HepG2 (cell line): Measurements from ENCODE around the gene DHX58. TPM values are rescaled to one million over a fixed set of nuclear protein-coding genes. Genes with fewer than 3 reads are reported as not detected.

Experiments
- ATAC-seq: fragments of 200-7000 bp; cut with Tn5 transposase; 3 replicates; pipeline ENCODE4 v1.9.1; 2020; ENCODE audit warnings: mild to moderate bottlenecking, moderate library complexity
- BruUV-seq: library from RNA; stranded (reverse); fragments of 400-500 nt; replicated peaks from 2 replicates; lab custom pipeline; 2021; lab: Mats Ljungman, UMichigan
- CTCF ChIA-PET: fragments of 300-600 bp; formaldehyde crosslinking; extraction: SDS; loops from one replicate; lab custom pipeline; 2021; ENCODE audit warnings: low total read pairs, inconsistent platforms, low intra/inter-chr PET ratio; lab: Yijun Ruan, JAX
- POLR2A ChIA-PET: fragments of 350-600 bp; sonication (Branson Sonifier 250); formaldehyde crosslinking; loops from one replicate; lab custom pipeline; 2020; ENCODE audit warnings: antibody characterized with exemption, inconsistent platforms; lab: Yijun Ruan, JAX
- DNase-seq: peaks from one replicate; pipeline ENCODE4 v3.0.0-alpha.2; 2015; ENCODE audit warnings: low spot score
- FAIRE-seq: peaks from 3 replicates; lab custom pipeline; 2011; peaks lifted over from hg19 to GRCh38; lab: Jason Lieb, UNC
- H2AFZ ChIP-seq: one replicate; pipeline ENCODE4 v1.6.1; 2011; ENCODE audit warnings: low read length, inconsistent platforms
- H3K27ac ChIP-seq: fragments of 300-600 bp; 3 replicates; pipeline ENCODE4 v1.8.0; 2011; ENCODE audit warnings: mixed run types, mild to moderate bottlenecking, mixed read lengths, low read length, inconsistent platforms; ENCODE audit not compliant: insufficient read depth; ENCODE audit errors: extremely low read length
- H3K27me3 ChIP-seq, 2 experiments: fragments of 200-600 bp in 1 of 2; 2 replicates in 1 of 2; 3 replicates in 1 of 2; pipeline versions ENCODE4 v1.6.0 to v1.8.0; 2011; ENCODE audit warnings: low read length in 2 of 2, mild to moderate bottlenecking in 2 of 2, moderate library complexity in 2 of 2, inconsistent platforms in 1 of 2; ENCODE audit not compliant: insufficient read depth in 2 of 2, control insufficient read depth in 1 of 2
- H3K36me3 ChIP-seq, 2 experiments: fragments of 200-600 bp in 1 of 2; replicated peaks in 1 of 2; 2 replicates in 1 of 2; 3 replicates in 1 of 2; pipeline versions ENCODE4 v1.5.1 to v1.8.0; 2011; ENCODE audit warnings: low read length in 2 of 2, inconsistent platforms in 1 of 2; ENCODE audit not compliant: insufficient read depth in 2 of 2, control insufficient read depth in 1 of 2
- H3K4me1 ChIP-seq: 2 replicates; pipeline ENCODE4 v1.5.1; 2012; ENCODE audit warnings: low read length, inconsistent platforms; ENCODE audit not compliant: insufficient read depth
- H3K4me2 ChIP-seq: 2 replicates; pipeline ENCODE4 v1.6.0; 2011; ENCODE audit warnings: low read depth, low read length, inconsistent platforms
- H3K4me3 ChIP-seq, 3 experiments: fragments of 200-600 bp in 1 of 3; sonication (generic), shearing (Covaris generic) in 1 of 3; replicated peaks in 1 of 3; 2 replicates each; pipeline ENCODE4 v1.5.1; 2011 to 2016; ENCODE audit warnings: low read length in 3 of 3, inconsistent platforms in 2 of 3, low read depth in 2 of 3, mild to moderate bottlenecking in 2 of 3, control low read depth in 1 of 3, mixed read lengths in 1 of 3; ENCODE audit not compliant: insufficient read depth in 1 of 3
- H3K79me2 ChIP-seq: one replicate; pipeline ENCODE4 v1.6.1; 2011; ENCODE audit warnings: low read length, inconsistent platforms; ENCODE audit not compliant: insufficient read depth
- H3K9ac ChIP-seq: 2 replicates; pipeline ENCODE4 v1.6.0; 2011; ENCODE audit warnings: mild to moderate bottlenecking, low read depth, low read length, inconsistent platforms; ENCODE audit not compliant: insufficient read depth
- H3K9me3 ChIP-seq: 2 replicates; pipeline ENCODE4 v1.5.1; 2012; ENCODE audit warnings: mild to moderate bottlenecking, low read length
- H4K20me1 ChIP-seq: 2 replicates; pipeline ENCODE4 v1.6.0; 2011; ENCODE audit warnings: inconsistent platforms, mild to moderate bottlenecking, low read length, moderate library complexity; ENCODE audit not compliant: insufficient read depth
- ASH2L ChIP-seq: fragments of 300-600, 200-600 bp; sonication (generic); IDR thresholded peaks from 2 replicates; pipeline ENCODE4 v1.7.0; 2017; ENCODE audit warnings: low read depth, mild to moderate bottlenecking, moderate library complexity, mixed read lengths, low read length; ENCODE audit not compliant: insufficient read length
- DNMT1 ChIP-seq: sonication (generic); formaldehyde crosslinking; IDR thresholded peaks from 2 replicates; pipeline ENCODE4 v1.5.1; 2020; ENCODE audit warnings: mild to moderate bottlenecking, missing genetic modification reagents
- GFI1 ChIP-seq: sonication (generic); formaldehyde crosslinking; IDR thresholded peaks from 2 replicates; pipeline ENCODE4 v1.5.0; 2020; ENCODE audit warnings: missing genetic modification reagents, mild to moderate bottlenecking, borderline replicate concordance
- KDM4B ChIP-seq: sonication (generic); formaldehyde crosslinking; IDR thresholded peaks from 2 replicates; pipeline ENCODE4 v1.4.0; 2020; ENCODE audit warnings: missing genetic modification reagents
- KDM5A ChIP-seq: fragments of 200-600 bp; sonication (generic); IDR thresholded peaks from 2 replicates; pipeline ENCODE4 v1.7.0; 2018; ENCODE audit warnings: antibody characterized with exemption, mild to moderate bottlenecking, low read length, borderline replicate concordance
- KLF16 ChIP-seq, 2 experiments: sonication (generic) in 1 of 2; formaldehyde crosslinking in 1 of 2; IDR thresholded peaks; 2 replicates each; pipeline versions ENCODE4 v1.6.1 to v1.8.0; 2016 to 2023; ENCODE audit warnings: missing genetic modification reagents in 2 of 2, missing compliant biosample characterization in 1 of 2
- NCOA2 ChIP-seq: sonication (generic); formaldehyde crosslinking; IDR thresholded peaks from 2 replicates; pipeline ENCODE4 v1.8.0; 2022; ENCODE audit warnings: inconsistent platforms
- NFYB ChIP-seq: sonication (generic); formaldehyde crosslinking; IDR thresholded peaks from 2 replicates; pipeline ENCODE4 v1.4.0; 2020; ENCODE audit warnings: missing genetic modification reagents
- NR2F2 ChIP-seq: IDR thresholded peaks from 2 replicates; pipeline ENCODE4 v1.6.1; 2012; ENCODE audit warnings: low read depth, inconsistent platforms, borderline replicate concordance
- RNF219 ChIP-seq: sonication (generic); formaldehyde crosslinking; IDR thresholded peaks from 2 replicates; pipeline ENCODE4 v1.5.0; 2020; ENCODE audit warnings: mild to moderate bottlenecking, missing genetic modification reagents
- SP140L ChIP-seq: sonication (generic); formaldehyde crosslinking; IDR thresholded peaks from 2 replicates; pipeline ENCODE4 v1.4.0; 2020; ENCODE audit warnings: missing genetic modification reagents, borderline replicate concordance
- TSC22D2 ChIP-seq: sonication (generic); formaldehyde crosslinking; IDR thresholded peaks from 2 replicates; pipeline ENCODE4 v1.5.1; 2020; ENCODE audit warnings: missing genetic modification reagents, mild to moderate bottlenecking, borderline replicate concordance
- ZNF256 ChIP-seq: sonication (generic); formaldehyde crosslinking; conservative IDR thresholded peaks from 2 replicates; pipeline ENCODE4 v1.4.0; 2020; ENCODE audit warnings: missing genetic modification reagents
- ZNF501 ChIP-seq: sonication (generic); formaldehyde crosslinking; IDR thresholded peaks from 2 replicates; pipeline ENCODE4 v1.5.1; 2020; ENCODE audit warnings: mild to moderate bottlenecking, moderate library complexity, missing genetic modification reagents
- ZNF563 ChIP-seq: sonication (generic); formaldehyde crosslinking; IDR thresholded peaks from 2 replicates; pipeline ENCODE4 v1.8.0; 2022; ENCODE audit warnings: mild to moderate bottlenecking, moderate library complexity, missing genetic modification reagents
- ZNF652 ChIP-seq: IDR thresholded peaks from 2 replicates; pipeline ENCODE4 v1.6.1; 2016; ENCODE audit warnings: low read depth, borderline replicate concordance
- ZNF766 ChIP-seq: sonication (generic); formaldehyde crosslinking; IDR thresholded peaks from 2 replicates; pipeline ENCODE4 v1.5.0; 2020; ENCODE audit warnings: missing genetic modification reagents, borderline replicate concordance
- ZNF83 ChIP-seq: sonication (generic); formaldehyde crosslinking; IDR thresholded peaks from 2 replicates; pipeline ENCODE4 v1.4.0; 2020; ENCODE audit warnings: missing genetic modification reagents, mild to moderate bottlenecking, borderline replicate concordance
- WGBS: methylation state at CpG from one replicate; pipeline ENCODE4 v1.1.6; 2017; ENCODE audit warnings: low lambda C conversion rate; 5-methylcytosine and 5-hydroxymethylcytosine counted together
- in situ Hi-C: cut with HindIII; loops from 2 replicates; pipeline ENCODE4 v1.10.0; 2017; ENCODE audit warnings: low pct_unique_long_range_greater_than_20kb; ENCODE audit not compliant: extremely low pct_ligation_motif_present
- intact Hi-C: fragments of 100-400 bp; cut with micrococcal nuclease; formaldehyde crosslinking; loops from one replicate; pipeline ENCODE4 v1.10.0; 2022; ENCODE audit not compliant: unreplicated experiment
- polyA plus RNA-seq, 8 experiments: library from polyadenylated mRNA; depleted of rRNA in 3 of 8; stranded (reverse) in 7 of 8; unstranded in 1 of 8; fragments of >200 nt; fragmentation: Illumina TruSeq in 4 of 8; extraction: Trizol in 4 of 8; gene quantifications; 2 replicates each; pipeline versions ENCODE4 v1.2.1 to v1.2.3, GENCODE V29; 2011 to 2016; ENCODE audit warnings: low read depth in 4 of 8, missing spikeins in 1 of 8, mixed read lengths in 1 of 8; ENCODE audit not compliant: insufficient read depth in 1 of 8
- total RNA-seq, 5 experiments: library from RNA; depleted of rRNA; stranded (reverse); fragments of >200 nt; fragmentation: Illumina TruSeq; extraction: Trizol; gene quantifications; 2 replicates each; pipeline ENCODE4 v1.2.3, GENCODE V29; 2016; ENCODE audit warnings: low read depth in 1 of 5
- TF ChIP-seq, protein P1 (sequence below): sonication (generic); IDR thresholded peaks from 2 replicates; pipeline ENCODE4 v1.6.1; 2016; ENCODE audit warnings: low read depth, borderline replicate concordance

The DHX58 gene
- total and polyA plus RNA-seq, 2 of the 13 experiments (the other 11 are each of a cell fraction or from before 2014, with no cell fraction given) = 6.7 to 7.8 TPM

DNA sequence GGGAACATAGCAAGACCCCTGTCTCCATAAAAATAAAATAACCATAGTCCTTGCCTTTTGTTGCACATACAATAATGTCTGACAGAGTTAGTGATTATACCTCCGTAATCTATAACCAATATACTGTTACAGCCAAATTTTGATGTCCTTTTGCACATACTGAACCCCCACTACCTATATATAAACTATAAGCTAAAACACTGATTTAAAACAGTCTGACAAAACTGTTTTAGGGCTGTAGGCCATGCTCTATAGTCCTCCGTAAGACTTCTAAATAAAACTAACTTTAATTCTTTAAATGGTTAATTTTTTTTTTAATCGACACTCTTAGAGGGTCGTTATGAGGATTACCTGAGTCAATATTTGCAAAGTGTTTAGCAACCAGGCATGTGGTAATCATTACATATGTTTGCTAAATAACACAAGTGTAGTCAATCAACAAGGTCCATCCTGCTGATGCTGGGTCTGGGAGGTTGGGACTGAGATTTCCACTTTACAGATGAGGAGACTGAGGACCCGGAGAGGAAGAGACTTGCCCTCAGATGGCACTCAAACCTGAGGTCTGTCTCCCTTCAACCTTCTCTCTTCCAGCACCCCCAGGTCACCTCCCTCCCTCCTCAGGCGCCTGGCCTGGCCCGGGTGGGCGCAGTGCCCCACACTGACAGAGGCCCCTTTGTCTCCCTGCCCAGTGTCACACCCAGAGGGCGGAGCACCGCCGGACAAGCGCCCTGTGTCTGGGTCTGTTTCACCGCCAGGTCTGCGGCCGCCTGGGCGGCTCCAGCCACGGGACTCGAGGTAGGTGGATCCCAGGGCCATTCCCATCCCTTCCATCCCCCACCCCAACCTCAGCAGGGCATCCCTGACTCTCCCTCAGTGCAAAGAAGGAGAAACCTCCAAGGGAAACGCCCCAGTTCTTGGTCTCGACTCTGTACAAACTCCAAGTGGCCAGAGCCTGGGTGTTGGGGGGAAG, 24.5 kb downstream of the DHX58 start (continued):
- no peak for TF ChIP-seq ZNF256 (CRISPR knock-in tag)
- 0 out of 2 replicates have a peak, but pooled peaks have one; percentile 38 for TF ChIP-seq TSC22D2 (CRISPR knock-in tag)
- no peak for TF ChIP-seq NFYB
- TF ChIP-seq ASH2L = peak; percentile 85
- no peak for TF ChIP-seq ZNF83 (CRISPR knock-in tag)
- no peak for TF ChIP-seq ZNF766
- TF ChIP-seq KLF16 (CRISPR knock-in tag; IDR thresholded peaks at IDR 0.05) = peak in 1 of 2 experiments; percentile 51; a peak in 1 of 4 replicates
- TF ChIP-seq KDM4B (CRISPR knock-in tag) = no peak
- TF ChIP-seq NR2F2 = no peak

- peak overlapping the region; percentile 32; the same call in 1 of the 2 replicates for H3K9ac ChIP-seq
- DNase-seq (peak; percentile 69), FAIRE-seq (peak; percentile 48), ATAC-seq (peak; percentile 5; the same call in 1 of the 3 replicates)
- peak overlapping the region; percentile 56 for H3K27ac ChIP-seq
- no peaks in the 10 kb centered on the region for H3K9me3 ChIP-seq
- in situ Hi-C loops (no loop called here), intact Hi-C loops (no loop called here)
- peak overlapping the region in 2 of 3 experiments; percentile 0 to 6; a peak in 2 of 6 replicates for H3K4me3 ChIP-seq
- no peaks in the 10 kb centered on the region for H3K79me2 ChIP-seq
- WGBS = 5% methylated on average over 7 of the region's 7 CpGs
- ChIA-PET POLR2A (interaction anchor here (1.1 to 1.3 kb wide), 2 partner anchors 398 to 399 kb away, joined by 3 read pairs; no protein-coding TSS in a partner anchor), CTCF (no interaction called here)
- no peaks in the 10 kb centered on the region for H3K36me3 ChIP-seq
- H3K4me1 ChIP-seq = peaks cover 52% of the 10 kb centered on the region
- no TSS peak for BruUV-seq
- H4K20me1 ChIP-seq = no peaks in the 10 kb centered on the region
- no peak overlapping the region for H2AFZ ChIP-seq
- H3K27me3 ChIP-seq = no peaks in the 10 kb centered on the region
- H3K4me2 ChIP-seq = peak overlapping the region; percentile 69
- TF ChIP-seq ZNF501 (CRISPR knock-in tag) = no peak
- no peak for TF ChIP-seq KDM5A
- no peak for TF ChIP-seq NCOA2 (CRISPR knock-in tag)
- TF ChIP-seq DNMT1 (CRISPR knock-in tag) = no peak
- TF ChIP-seq SP140L = 0 out of 2 replicates have a peak, but pooled peaks have one; percentile 5
- 0 out of 2 replicates have a peak, but pooled peaks have one; percentile 5 for TF ChIP-seq RNF219 (CRISPR knock-in tag)
- TF ChIP-seq ZNF563 = no peak
- TF ChIP-seq, protein P1, sequence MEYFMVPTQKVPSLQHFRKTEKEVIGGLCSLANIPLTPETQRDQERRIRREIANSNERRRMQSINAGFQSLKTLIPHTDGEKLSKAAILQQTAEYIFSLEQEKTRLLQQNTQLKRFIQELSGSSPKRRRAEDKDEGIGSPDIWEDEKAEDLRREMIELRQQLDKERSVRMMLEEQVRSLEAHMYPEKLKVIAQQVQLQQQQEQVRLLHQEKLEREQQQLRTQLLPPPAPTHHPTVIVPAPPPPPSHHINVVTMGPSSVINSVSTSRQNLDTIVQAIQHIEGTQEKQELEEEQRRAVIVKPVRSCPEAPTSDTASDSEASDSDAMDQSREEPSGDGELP = peak; percentile 21; the same call in 1 of the 2 replicates
- TF ChIP-seq ZNF652 (CRISPR knock-in tag) = peak; percentile 67
- TF ChIP-seq GFI1 (CRISPR knock-in tag) = 0 out of 2 replicates have a peak, but pooled peaks have one; percentile 25
Observed at GRCh38 chr17:42087042-42087701, 25.3 kb downstream of the DHX58 start.
